Right lobe of liver (tissue), 6 donors: Measurements from ENCODE around the gene KLHDC7B. TPM values are rescaled to one million over a fixed set of nuclear protein-coding genes. Genes with fewer than 3 reads are reported as not detected.
A peak's percentile ranks its signal among the peaks of the same experiment; 100 is the strongest.

Experiments
- ATAC-seq, 4 donors: fragments of 200-7000 bp; cut with Tn5 transposase; one replicate each; pipeline ENCODE4 v1.9.1; 2020; ENCODE audit warnings: mild to moderate bottlenecking in 4 of 4, moderate library complexity in 4 of 4
- DNase-seq, 3 donors: peaks; one replicate each; pipeline ENCODE4 v3.0.0-alpha.2; 2020
- H3K27ac ChIP-seq, 3 donors: fragments of 200-600 bp; one replicate each; pipeline ENCODE4 v1.8.0; 2022
- H3K27me3 ChIP-seq, 2 donors: fragments of 200-600 bp; one replicate each; pipeline ENCODE4 v1.8.0; 2022
- H3K36me3 ChIP-seq, 4 donors: fragments of 200-600 bp; sonication (generic) in 1 of 4; one replicate each; pipeline versions ENCODE4 v1.5.1 to v1.8.0; 2017 to 2022; ENCODE audit warnings: control low read depth in 1 of 4
- H3K4me1 ChIP-seq, 4 donors: fragments of 200-600 bp; sonication (generic) in 1 of 4; one replicate each; pipeline versions ENCODE4 v1.5.1 to v1.8.0; 2017 to 2022; ENCODE audit warnings: control low read depth in 1 of 4
- H3K4me3 ChIP-seq, 3 donors: fragments of 200-600 bp; one replicate each; pipeline ENCODE4 v1.8.0; 2022
- H3K9me3 ChIP-seq, 4 donors: fragments of 200-600 bp; sonication (generic) in 1 of 4; one replicate each; pipeline versions ENCODE4 v1.5.1 to v1.8.0; 2017 to 2022; ENCODE audit warnings: control low read depth in 1 of 4
- POLR2A ChIP-seq: fragments of 450-650 bp; IDR thresholded peaks from one replicate; pipeline ENCODE4 v1.6.1; 2017; ENCODE audit warnings: antibody characterized with exemption, mild to moderate bottlenecking
- WGBS: methylation state at CpG from one replicate; pipeline ENCODE4 v1.1.6; 2018; ENCODE audit warnings: low coverage, low lambda C conversion rate; ENCODE audit not compliant: insufficient coverage; ENCODE audit errors: missing lambda C conversion rate; 5-methylcytosine and 5-hydroxymethylcytosine counted together
- intact Hi-C, 2 donors: fragments of 100-400 bp; cut with DNase I; formaldehyde crosslinking; loops; one replicate each; pipeline versions ENCODE4 v1.11.2 to v1.14.1; 2022
- total RNA-seq, 6 experiments: library from RNA; depleted of rRNA in 2 of 6; stranded (reverse); fragments of >200 nt in 2 of 6; fragmentation: NEBNext Ultra II Directional in 3 of 6; extraction: Animal tissue kit (Norgen Biotek cat#: 25700) in 3 of 6; gene quantifications; one replicate each; pipeline versions ENCODE4 v1.1.0 to v1.2.4, GENCODE V29; 2016 to 2023
- TF ChIP-seq, protein P1 (sequence below), 4 donors: fragments of 200-600 bp in 3 of 4; fragments of 450-650 bp in 1 of 4; IDR thresholded peaks; one replicate each; pipeline versions ENCODE4 v1.5.1 to v1.8.0; 2016 to 2022; ENCODE audit warnings: antibody characterized with exemption in 4 of 4, mild to moderate bottlenecking in 2 of 4
- donor health status: DM: no; HTN: yes; CAD: no.
- donor health status: DM: no; HTN: no; CAD: no.
- donor health status: DM: no; HTN: no; CAD: no.
- donor health status: DM: no; HTN: yes; CAD: no.
- donor health status: DM: no; HTN: yes; CAD: no.

The KLHDC7B gene
- total RNA-seq, 6 experiments from 2014 or later = 0.07 to 1.4 (median 0.62) TPM; not detected in 2

GRCh38 chr22:50597097-50597496, 51.4 kb downstream of the KLHDC7B start:
- H3K27ac ChIP-seq = no peak overlapping the region
- TF ChIP-seq, protein P1, sequence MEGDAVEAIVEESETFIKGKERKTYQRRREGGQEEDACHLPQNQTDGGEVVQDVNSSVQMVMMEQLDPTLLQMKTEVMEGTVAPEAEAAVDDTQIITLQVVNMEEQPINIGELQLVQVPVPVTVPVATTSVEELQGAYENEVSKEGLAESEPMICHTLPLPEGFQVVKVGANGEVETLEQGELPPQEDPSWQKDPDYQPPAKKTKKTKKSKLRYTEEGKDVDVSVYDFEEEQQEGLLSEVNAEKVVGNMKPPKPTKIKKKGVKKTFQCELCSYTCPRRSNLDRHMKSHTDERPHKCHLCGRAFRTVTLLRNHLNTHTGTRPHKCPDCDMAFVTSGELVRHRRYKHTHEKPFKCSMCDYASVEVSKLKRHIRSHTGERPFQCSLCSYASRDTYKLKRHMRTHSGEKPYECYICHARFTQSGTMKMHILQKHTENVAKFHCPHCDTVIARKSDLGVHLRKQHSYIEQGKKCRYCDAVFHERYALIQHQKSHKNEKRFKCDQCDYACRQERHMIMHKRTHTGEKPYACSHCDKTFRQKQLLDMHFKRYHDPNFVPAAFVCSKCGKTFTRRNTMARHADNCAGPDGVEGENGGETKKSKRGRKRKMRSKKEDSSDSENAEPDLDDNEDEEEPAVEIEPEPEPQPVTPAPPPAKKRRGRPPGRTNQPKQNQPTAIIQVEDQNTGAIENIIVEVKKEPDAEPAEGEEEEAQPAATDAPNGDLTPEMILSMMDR (IDR thresholded peaks at IDR 0.05) = no peak
- no peak for TF ChIP-seq POLR2A
- H3K9me3 ChIP-seq = no peaks in the 10 kb centered on the region
- intact Hi-C loops = no loop called here
- H3K4me3 ChIP-seq = no peak overlapping the region
- no peak for ATAC-seq
- H3K27me3 ChIP-seq = peaks cover 0 to 6% of the 10 kb centered on the region in 2 donors
- 82% methylated on average over 4 of the region's 5 CpGs for WGBS
- DNase-seq = no peak
- no peaks in the 10 kb centered on the region for H3K36me3 ChIP-seq
- peaks cover 0 to 6% (median 0%) of the 10 kb centered on the region in 4 donors for H3K4me1 ChIP-seq

- H3K27ac ChIP-seq = no peak overlapping the region
- H3K4me1 ChIP-seq = peaks cover 0 to 6% (median 0%) of the 10 kb centered on the region in 4 donors
- H3K36me3 ChIP-seq = no peaks in the 10 kb centered on the region
- intact Hi-C loops = loop anchor here in 1 of 2 donors (5.0 kb wide), 1 partner anchor 48 kb away; no protein-coding TSS in a partner anchor
- peak; percentile 74 to 90 (median 82) for ATAC-seq
- 17% methylated on average over 3 of the region's 52 CpGs for WGBS
- H3K9me3 ChIP-seq = no peaks in the 10 kb centered on the region
- no peak for TF ChIP-seq POLR2A
- TF ChIP-seq, protein P1 (IDR thresholded peaks at IDR 0.05) = no peak
- peaks cover 6% of the 10 kb centered on the region in 2 donors for H3K27me3 ChIP-seq
- DNase-seq = peak in 1 of 3 donors; percentile 61
- peak overlapping the region in 2 of 3 donors; percentile 29 to 35 for H3K4me3 ChIP-seq
Observed at GRCh38 chr22:50599816-50600455, 54.2 kb downstream of the KLHDC7B start.

DNA sequence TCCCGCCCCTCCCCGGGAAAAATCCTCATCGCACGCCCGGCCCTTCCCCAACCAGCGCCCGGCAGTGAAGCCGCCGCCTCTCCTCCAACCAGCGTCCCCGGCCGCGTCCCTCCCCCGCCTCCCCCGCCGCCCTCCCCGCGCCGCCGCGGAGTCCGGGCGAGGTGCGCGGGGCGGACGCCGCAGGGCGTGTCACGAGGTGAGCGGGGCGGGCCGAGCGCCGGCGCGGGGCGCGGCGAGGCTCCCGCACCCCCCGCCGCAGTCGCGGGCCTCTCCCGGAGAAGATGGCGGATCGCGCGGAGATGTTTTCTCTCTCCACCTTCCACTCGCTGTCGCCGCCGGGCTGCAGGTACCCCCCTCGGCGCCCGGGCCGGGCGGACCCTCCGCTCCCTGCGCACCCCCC, 54.8 kb downstream of the KLHDC7B start, which contains the start of gene MAPK8IP2:
TSS of gene MAPK8IP2 (plus strand) at position 256 of the 400 bp plus-strand sequence. CDS start at position 282, 26 bp downstream.
- no peak within 1 kb of the TSS for H3K27ac ChIP-seq

More for the DNA sequence above, 54.8 kb downstream of the KLHDC7B start, which contains the start of gene MAPK8IP2:
- ATAC-seq (peak; percentile 23 to 40 (median 34)), DNase-seq (peak in 1 of 3 donors; percentile 18)
- Histone ChIP-seq H3K27me3 (peaks cover 6% of the 10 kb centered on the region in 2 donors), H3K4me1 (peaks cover 0 to 6% (median 0%) of the 10 kb centered on the region in 4 donors), H3K4me3 (peak within 1 kb of the TSS in 2 of 3 donors; percentile 29 to 35), H3K36me3 (no peaks in the 10 kb centered on the region), H3K9me3 (no peaks in the 10 kb centered on the region)
- TF ChIP-seq POLR2A = no peak
- TF ChIP-seq, protein P1 (IDR thresholded peaks at IDR 0.05) = no peak
- intact Hi-C loops = loop anchor here in 1 of 2 donors (5.0 kb wide), 1 partner anchor 48 kb away; no protein-coding TSS in a partner anchor
- 0% methylated on average over 2 of the region's 61 CpGs for WGBS

Other genes starting within 250 kb of the KLHDC7B start
- 100 to 1,000 TPM; 154 to 181 (median 161) TPM for gene PLXNB2, start 238.3 kb upstream of the KLHDC7B start, total RNA-seq
- 1 to 10 TPM in 5 of 6 experiments, under 1 TPM in 1; 0.98 to 4.1 (median 1.9) TPM for gene DENND6B, start 218.9 kb upstream of the KLHDC7B start, total RNA-seq
- gene PPP6R2, start 202.6 kb upstream of the KLHDC7B start, total RNA-seq = 10 to 100 TPM; 38.3 to 80.3 (median 54.4) TPM
- gene SBF1, start 70.9 kb upstream of the KLHDC7B start, total RNA-seq = 10 to 100 TPM; 18.3 to 28.9 (median 22.8) TPM
- gene ADM2, start 64.4 kb upstream of the KLHDC7B start, total RNA-seq = 10 to 100 TPM in 1 of 6 experiments, 1 to 10 TPM in 5; 1.0 to 19.2 (median 2.2) TPM
- gene MIOX, start 59.0 kb upstream of the KLHDC7B start, total RNA-seq = not detected
- gene LMF2, start 38.2 kb upstream of the KLHDC7B start, total RNA-seq = 10 to 100 TPM; 33.2 to 47.6 (median 41.7) TPM
- gene NCAPH2, start 37.7 kb upstream of the KLHDC7B start, total RNA-seq = 10 to 100 TPM; 11.4 to 17.3 (median 13.9) TPM
- gene SCO2, start 20.3 kb upstream of the KLHDC7B start, total RNA-seq = 1 to 10 TPM in 3 of 6 experiments, under 1 TPM in 1, not detected in 2; 0.80 to 4.2 (median 2.5) TPM
- 100 to 1,000 TPM in 3 of 6 experiments, 10 to 100 TPM in 3; 30.6 to 223 (median 88.2) TPM for gene TYMP, start 15.9 kb upstream of the KLHDC7B start, total RNA-seq
- gene SYCE3, start 17.0 kb downstream of the KLHDC7B start, total RNA-seq = 1 to 10 TPM in 2 of 6 experiments, not detected in 4; 3.3 to 4.7 TPM
- 10 to 100 TPM in 5 of 6 experiments, 1 to 10 TPM in 1; 3.8 to 30.7 (median 13.0) TPM for gene CPT1B, start 32.5 kb downstream of the KLHDC7B start, total RNA-seq
- 10 to 100 TPM; 10.9 to 43.4 (median 26.7) TPM for gene CHKB, start 37.0 kb downstream of the KLHDC7B start, total RNA-seq
- gene MAPK8IP2, start 54.9 kb downstream of the KLHDC7B start, total RNA-seq = 1 to 10 TPM in 1 of 6 experiments, under 1 TPM in 5; 0.15 to 1.7 (median 0.45) TPM
- 10 to 100 TPM; 20.8 to 47.3 (median 38.6) TPM for gene ARSA, start 82.3 kb downstream of the KLHDC7B start, total RNA-seq
- gene SHANK3, start 126.9 kb downstream of the KLHDC7B start, total RNA-seq = 10 to 100 TPM in 5 of 6 experiments, 1 to 10 TPM in 1; 9.7 to 16.0 (median 14.8) TPM
- under 1 TPM in 5 of 6 experiments, not detected in 1; 0.34 to 0.84 (median 0.55) TPM for gene ACR, start 192.3 kb downstream of the KLHDC7B start, total RNA-seq
- 10 to 100 TPM in 3 of 6 experiments, 1 to 10 TPM in 3; 3.0 to 14.2 (median 9.5) TPM for gene RABL2B, start 237.7 kb downstream of the KLHDC7B start, total RNA-seq